Vagina (tissue), 2 donors: Measurements from ENCODE around the gene SIGLEC7. TPM values are rescaled to one million over a fixed set of nuclear protein-coding genes. Genes with fewer than 3 reads are reported as not detected.
A peak's percentile ranks its signal among the peaks of the same experiment; 100 is the strongest.

Source experiments
- DNase-seq, 2 donors: peaks; one replicate each; pipeline ENCODE4 v3.0.0-alpha.2; 2017; ENCODE audit errors: extremely low spot score in 2 of 2
- H3K27ac ChIP-seq: fragments of 200-600 bp; sonication (generic); one replicate; pipeline ENCODE4 v1.5.1; 2019
- H3K27me3 ChIP-seq: fragments of 200-600 bp; sonication (generic); one replicate; pipeline ENCODE4 v1.5.1; 2019
- H3K36me3 ChIP-seq, 2 donors: fragments of 200-600 bp; sonication (generic); one replicate each; pipeline ENCODE4 v1.5.1; 2017 to 2019
- H3K4me1 ChIP-seq: fragments of 200-600 bp; sonication (generic); one replicate; pipeline ENCODE4 v1.5.1; 2019
- H3K4me3 ChIP-seq, 2 donors: fragments of 200-600 bp; sonication (generic); 1 replicate in 1 of 2; 2 replicates in 1 of 2; pipeline ENCODE4 v1.5.1; 2016 to 2019
- H3K9me3 ChIP-seq: fragments of 200-600 bp; sonication (generic); one replicate; pipeline ENCODE4 v1.5.1; 2019
- POLR2A ChIP-seq, 2 donors: fragments of 450-650 bp; IDR thresholded peaks; one replicate each; pipeline ENCODE4 v1.6.1; 2017; ENCODE audit warnings: antibody characterized with exemption in 2 of 2, mild to moderate bottlenecking in 2 of 2, moderate library complexity in 2 of 2
- POLR2AphosphoS5 ChIP-seq, 2 donors: sonication (generic); formaldehyde crosslinking; IDR thresholded peaks; one replicate each; pipeline ENCODE4 v1.9.0; 2017; ENCODE audit warnings: antibody characterized with exemption in 2 of 2, mild to moderate bottlenecking in 2 of 2, low read depth in 1 of 2; ENCODE audit not compliant: insufficient read depth in 1 of 2
- intact Hi-C: fragments of 100-400 bp; cut with DNase I; formaldehyde crosslinking; loops from one replicate; pipeline ENCODE4 v1.15.1; 2023
- total RNA-seq: library from RNA; depleted of rRNA; stranded (reverse); fragments of >200 nt; gene quantifications from one replicate; pipeline ENCODE4 v1.2.3, GENCODE V29; 2016
- TF ChIP-seq, protein P1 (sequence below), 3 experiments: fragments of 450-650 bp in 2 of 3; fragments of 200-600 bp in 1 of 3; sonication (generic) in 1 of 3; IDR thresholded peaks; one replicate each; pipeline ENCODE4 v1.5.1; 2017 to 2019; ENCODE audit warnings: antibody characterized with exemption in 3 of 3, mild to moderate bottlenecking in 2 of 3, moderate library complexity in 2 of 3

SIGLEC7 gene
- total RNA-seq, 1 donor from 2014 or later: 1.5 TPM

DNA sequence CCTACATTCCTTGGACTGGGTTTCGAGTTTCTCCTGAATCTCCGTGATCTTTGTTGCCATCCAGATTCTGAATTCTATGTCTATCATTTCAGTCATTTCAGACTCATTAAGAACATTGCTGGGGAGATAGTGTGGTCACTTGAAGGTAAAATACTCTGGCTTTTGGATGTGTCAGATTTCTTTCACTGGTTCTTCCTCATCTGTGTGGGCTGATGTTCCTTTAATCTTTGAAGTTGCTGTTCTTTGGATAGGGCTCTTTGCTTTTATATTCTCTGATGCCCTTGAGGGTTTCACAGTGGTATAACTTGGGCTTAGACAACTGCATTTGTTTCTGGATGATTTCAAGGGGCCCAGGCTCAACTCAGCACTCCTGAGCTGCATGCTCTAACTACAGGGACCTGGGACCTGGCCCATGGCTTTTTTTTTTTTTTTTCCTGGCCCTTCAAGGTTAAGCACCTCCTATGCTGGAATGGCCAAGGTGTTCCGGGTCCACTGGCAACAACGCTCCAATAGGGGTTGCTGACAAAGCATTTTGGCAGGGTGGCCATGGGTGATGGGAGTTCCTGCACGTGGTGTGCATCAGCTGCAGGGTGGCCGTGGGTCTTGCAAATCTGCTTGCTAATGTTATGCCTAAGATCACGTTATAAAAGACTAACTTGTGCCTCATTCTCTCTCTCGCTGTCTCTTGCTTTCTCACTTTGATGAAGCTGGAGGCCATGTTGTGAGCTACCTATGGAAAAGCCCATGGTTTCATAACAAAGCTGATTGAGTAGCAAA lies 5.9 kb upstream of the SIGLEC7 start:
- H3K9me3 ChIP-seq: no peaks in the 10 kb centered on the region
- H3K27ac ChIP-seq: no peak overlapping the region
- no peaks in the 10 kb centered on the region for H3K27me3 ChIP-seq
- peaks cover 6% of the 10 kb centered on the region for H3K4me1 ChIP-seq
- no peak for DNase-seq
- H3K4me3 ChIP-seq: no peak overlapping the region
- TF ChIP-seq, protein P1, sequence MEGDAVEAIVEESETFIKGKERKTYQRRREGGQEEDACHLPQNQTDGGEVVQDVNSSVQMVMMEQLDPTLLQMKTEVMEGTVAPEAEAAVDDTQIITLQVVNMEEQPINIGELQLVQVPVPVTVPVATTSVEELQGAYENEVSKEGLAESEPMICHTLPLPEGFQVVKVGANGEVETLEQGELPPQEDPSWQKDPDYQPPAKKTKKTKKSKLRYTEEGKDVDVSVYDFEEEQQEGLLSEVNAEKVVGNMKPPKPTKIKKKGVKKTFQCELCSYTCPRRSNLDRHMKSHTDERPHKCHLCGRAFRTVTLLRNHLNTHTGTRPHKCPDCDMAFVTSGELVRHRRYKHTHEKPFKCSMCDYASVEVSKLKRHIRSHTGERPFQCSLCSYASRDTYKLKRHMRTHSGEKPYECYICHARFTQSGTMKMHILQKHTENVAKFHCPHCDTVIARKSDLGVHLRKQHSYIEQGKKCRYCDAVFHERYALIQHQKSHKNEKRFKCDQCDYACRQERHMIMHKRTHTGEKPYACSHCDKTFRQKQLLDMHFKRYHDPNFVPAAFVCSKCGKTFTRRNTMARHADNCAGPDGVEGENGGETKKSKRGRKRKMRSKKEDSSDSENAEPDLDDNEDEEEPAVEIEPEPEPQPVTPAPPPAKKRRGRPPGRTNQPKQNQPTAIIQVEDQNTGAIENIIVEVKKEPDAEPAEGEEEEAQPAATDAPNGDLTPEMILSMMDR (IDR thresholded peaks at IDR 0.05): no peak
- TF ChIP-seq POLR2A (IDR thresholded peaks at IDR 0.05) (no peak), POLR2AphosphoS5 (IDR thresholded peaks at IDR 0.05; ENCODE audit: insufficient read depth in 1 of 2, low read depth in 1 of 2) (no peak)
- intact Hi-C loops: no loop called here
- H3K36me3 ChIP-seq: no peaks in the 10 kb centered on the region

DNA sequence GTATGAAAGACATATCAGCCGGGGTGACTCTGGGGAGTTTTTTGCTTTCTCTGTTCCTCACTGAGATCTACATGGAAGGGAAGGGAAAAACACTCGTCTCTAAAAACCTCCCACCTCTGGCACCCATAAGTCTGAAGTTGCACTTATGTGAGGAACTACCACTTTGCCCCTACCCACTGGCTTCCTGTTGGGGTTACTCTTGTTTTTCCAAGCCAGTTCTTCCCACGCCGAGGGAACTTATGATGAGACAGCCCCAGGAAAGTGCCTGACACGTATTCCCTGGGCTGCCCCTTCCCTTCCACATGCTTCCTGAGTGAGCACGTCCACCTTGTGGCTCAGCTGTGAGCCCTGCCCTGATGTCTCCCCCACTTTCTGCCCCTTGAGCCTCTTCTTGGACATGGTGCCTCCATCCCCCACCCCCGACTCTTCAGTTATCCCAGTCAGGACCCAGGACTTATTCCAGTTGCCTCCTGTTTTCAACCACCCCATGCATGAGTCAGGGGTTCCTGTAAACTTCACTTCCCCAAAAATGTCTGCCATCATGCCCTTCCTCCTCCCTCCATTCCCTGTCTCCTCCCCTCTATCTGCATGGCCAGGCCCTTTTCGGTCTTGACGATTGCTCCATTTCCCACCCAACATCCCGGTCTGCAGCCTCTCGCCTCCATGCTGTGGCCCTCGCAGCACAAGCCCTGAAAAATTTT lies 5.1 kb upstream of the SIGLEC7 start:
- Histone ChIP-seq H3K36me3 (no peaks in the 10 kb centered on the region), H3K4me3 (no peak overlapping the region), H3K4me1 (peaks cover 3% of the 10 kb centered on the region), H3K27ac (no peak overlapping the region), H3K27me3 (no peaks in the 10 kb centered on the region), H3K9me3 (no peaks in the 10 kb centered on the region)
- no peak for TF ChIP-seq POLR2AphosphoS5 (IDR thresholded peaks at IDR 0.05; ENCODE audit: insufficient read depth in 1 of 2, low read depth in 1 of 2)
- DNase-seq: no peak
- intact Hi-C loops: no loop called here

DNA sequence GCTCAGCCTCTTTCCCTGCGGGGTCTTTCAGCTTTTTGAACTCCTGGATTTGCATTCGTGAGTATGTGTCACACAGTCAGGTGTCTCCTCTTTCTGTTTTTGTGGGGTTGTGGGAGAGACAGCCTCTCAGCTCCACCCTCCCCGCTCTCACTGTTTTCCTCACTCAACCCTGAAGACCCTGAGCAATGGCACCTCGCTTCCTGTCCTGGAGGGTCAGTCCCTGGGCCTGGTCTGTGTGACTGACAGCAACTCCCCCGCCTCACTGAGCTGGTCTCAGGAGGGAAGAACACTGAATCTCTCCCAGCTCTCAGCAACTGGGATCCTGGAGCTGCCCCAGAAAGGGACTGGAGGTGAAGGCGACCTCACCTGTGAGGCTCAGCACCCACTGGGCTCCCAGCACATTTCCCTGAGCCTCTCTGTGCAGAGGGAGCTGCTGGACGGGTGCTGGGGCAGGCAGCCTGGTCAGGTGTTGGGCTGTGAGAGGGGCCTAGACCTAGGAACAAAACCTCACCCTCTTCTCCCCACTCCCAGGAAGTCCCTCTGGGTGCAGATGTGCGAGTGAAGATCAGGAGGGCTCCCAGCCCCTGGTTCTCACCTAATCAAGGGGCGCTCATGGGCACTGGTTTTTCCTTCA lies 4.2 kb upstream of the SIGLEC7 start:
- DNase-seq: no peak
- H3K4me1 ChIP-seq: no peaks in the 10 kb centered on the region
- no peaks in the 10 kb centered on the region for H3K27me3 ChIP-seq
- no peaks in the 10 kb centered on the region for H3K9me3 ChIP-seq
- H3K4me3 ChIP-seq: no peak overlapping the region
- TF ChIP-seq POLR2AphosphoS5 (IDR thresholded peaks at IDR 0.05; ENCODE audit: insufficient read depth in 1 of 2, low read depth in 1 of 2): no peak
- TF ChIP-seq, protein P1 (IDR thresholded peaks at IDR 0.05): no peak
- TF ChIP-seq POLR2A (IDR thresholded peaks at IDR 0.05): no peak
- no peaks in the 10 kb centered on the region for H3K36me3 ChIP-seq
- intact Hi-C loops: no loop called here
- no peak overlapping the region for H3K27ac ChIP-seq

DNA sequence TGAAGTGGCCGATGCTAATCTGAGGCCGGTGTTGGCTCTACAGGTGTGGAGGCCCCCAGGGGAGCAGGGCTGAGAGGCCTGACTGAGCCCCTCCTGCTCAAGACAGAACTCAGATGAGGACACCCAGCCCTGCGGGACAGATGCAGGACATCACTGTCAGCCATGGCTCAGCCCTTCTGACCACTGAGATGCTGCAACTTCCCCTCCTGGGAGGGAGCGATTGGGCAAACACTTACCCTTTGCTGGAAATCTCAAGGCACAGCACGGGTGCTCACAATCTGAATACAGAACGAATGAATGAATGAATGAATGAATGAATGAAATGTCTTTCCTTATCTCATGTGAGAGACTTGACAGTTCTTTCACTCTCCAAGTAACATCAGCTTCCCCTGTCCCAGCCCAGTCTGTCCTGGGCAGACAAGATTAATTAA lies 3.5 kb upstream of the SIGLEC7 start:
- Histone ChIP-seq H3K27ac (no peak overlapping the region), H3K9me3 (no peaks in the 10 kb centered on the region), H3K4me3 (no peak overlapping the region), H3K27me3 (no peaks in the 10 kb centered on the region), H3K36me3 (no peaks in the 10 kb centered on the region), H3K4me1 (no peaks in the 10 kb centered on the region)
- DNase-seq: no peak
- intact Hi-C loops: no loop called here
- TF ChIP-seq POLR2AphosphoS5 (IDR thresholded peaks at IDR 0.05; ENCODE audit: insufficient read depth in 1 of 2, low read depth in 1 of 2): no peak
- TF ChIP-seq, protein P1 (IDR thresholded peaks at IDR 0.05): no peak
- TF ChIP-seq POLR2A (IDR thresholded peaks at IDR 0.05): no peak

DNA sequence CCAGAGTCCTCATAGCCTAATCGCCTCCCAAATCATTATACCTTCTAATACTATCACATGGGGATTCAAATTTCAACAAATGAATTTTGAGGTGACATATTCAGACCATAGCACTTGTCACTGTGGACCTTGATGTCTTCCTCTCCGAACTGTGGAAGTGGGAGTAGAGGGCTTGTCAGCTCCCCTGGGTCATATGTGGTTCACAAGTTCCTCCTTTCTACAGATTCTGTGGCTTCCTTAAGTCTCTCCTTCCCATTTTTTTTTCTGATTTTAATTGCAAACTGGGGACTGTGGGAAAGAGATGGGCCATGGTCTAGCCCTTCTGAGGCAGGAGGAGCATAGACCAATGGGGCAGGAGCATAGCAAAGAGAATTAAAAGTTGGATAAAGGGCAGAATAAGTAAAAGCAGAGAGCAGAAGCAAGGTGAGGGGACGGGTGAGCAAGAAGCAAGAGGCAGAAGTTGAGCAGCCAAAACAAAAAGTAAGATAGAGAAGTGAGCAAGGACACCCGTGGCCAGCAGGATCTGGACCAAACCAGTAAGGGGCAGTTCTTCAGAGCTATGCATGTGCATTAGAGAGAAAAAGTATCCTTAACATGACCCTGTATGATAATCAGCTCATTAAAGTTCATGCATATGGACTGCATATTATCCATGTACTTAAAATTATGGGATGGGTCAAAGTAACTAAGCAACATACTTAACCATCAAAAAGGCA lies 2.6 kb upstream of the SIGLEC7 start:
- Histone ChIP-seq H3K36me3 (no peaks in the 10 kb centered on the region), H3K4me3 (no peak overlapping the region), H3K27ac (no peak overlapping the region), H3K4me1 (no peaks in the 10 kb centered on the region), H3K27me3 (no peaks in the 10 kb centered on the region), H3K9me3 (no peaks in the 10 kb centered on the region)
- TF ChIP-seq POLR2AphosphoS5 (IDR thresholded peaks at IDR 0.05; ENCODE audit: insufficient read depth in 1 of 2, low read depth in 1 of 2): no peak
- TF ChIP-seq, protein P1 (IDR thresholded peaks at IDR 0.05): no peak
- TF ChIP-seq POLR2A (IDR thresholded peaks at IDR 0.05): no peak
- intact Hi-C loops: no loop called here
- DNase-seq: peak in 1 of 2 donors; percentile 42
